Dermis blood vessel endothelial cell (primary cell): ENCODE data around the gene KRT28. TPM values are rescaled to one million over a fixed set of nuclear protein-coding genes. Genes with fewer than 3 reads are reported as not detected.
"Not testable (repeated sequence)": the region's sequence is repeated elsewhere in the genome, so short reads cannot be mapped to it uniquely, and the experiment has no call there.

ENCODE experiments used
- DNase-seq: peaks from one replicate; pipeline ENCODE4 v3.0.0; 2010
- total RNA-seq: library from RNA; depleted of rRNA; stranded (reverse); fragments of >200 nt; gene quantifications from 2 replicates; pipeline ENCODE4 v1.2.3, GENCODE V29; 2014

Gene KRT28
- total RNA-seq, 1 donor from 2014 or later = not detected

DNA sequence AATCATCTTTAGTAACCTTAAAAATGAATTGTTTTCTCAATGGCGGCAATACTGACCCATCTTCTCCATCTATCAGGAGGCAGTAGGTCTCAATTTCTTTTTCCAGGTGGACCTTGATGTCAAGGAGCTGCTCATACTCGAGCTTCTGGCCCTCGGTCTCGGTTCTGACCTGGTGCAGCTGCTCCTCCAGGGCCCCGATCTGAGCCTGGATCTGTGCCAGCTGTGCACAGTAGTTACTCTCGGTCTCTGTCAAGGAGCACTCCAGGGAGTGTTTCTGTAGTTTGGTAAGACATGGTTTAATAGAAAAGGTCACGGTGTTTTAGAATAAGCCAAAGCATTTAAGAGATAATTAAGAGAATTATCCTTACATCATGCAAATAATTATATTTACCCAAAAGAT is 22.3 kb downstream of the KRT28 start:
- no peak for DNase-seq

GRCh38 chr17:40775945-40776344 is 23.8 kb downstream of the KRT28 start:
- DNase-seq = no peak

GRCh38 chr17:40772101-40772500 is 27.7 kb downstream of the KRT28 start, which contains the start of gene KRT26:
Gene KRT26, minus strand, starts transcription at chr17:40772201. Its CDS starts 88 bp downstream, at chr17:40772113.
- DNase-seq = no peak

DNA sequence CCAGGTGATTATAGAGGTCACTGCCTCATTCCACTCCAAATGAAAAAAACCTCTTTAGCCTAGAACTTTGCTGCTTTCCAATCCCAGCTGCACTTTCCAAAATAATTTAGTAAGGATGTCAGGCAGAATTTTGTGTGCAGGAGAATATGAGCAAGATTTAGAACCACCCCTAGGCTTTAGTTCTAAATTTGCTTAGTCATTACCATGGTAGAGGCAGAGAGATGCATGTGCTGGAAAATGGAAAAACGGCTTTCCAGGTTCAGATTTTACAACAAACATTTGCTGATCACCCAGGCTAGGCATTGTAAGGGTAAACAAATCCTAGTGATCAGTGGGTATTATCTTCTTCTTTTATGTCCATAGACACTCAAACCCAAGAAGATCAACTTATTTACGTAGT is 34.1 kb downstream of the KRT28 start:
- DNase-seq = no peak

- DNase-seq = no peak
Measured at GRCh38 chr17:40763752-40764151, 36.0 kb downstream of the KRT28 start.

DNA sequence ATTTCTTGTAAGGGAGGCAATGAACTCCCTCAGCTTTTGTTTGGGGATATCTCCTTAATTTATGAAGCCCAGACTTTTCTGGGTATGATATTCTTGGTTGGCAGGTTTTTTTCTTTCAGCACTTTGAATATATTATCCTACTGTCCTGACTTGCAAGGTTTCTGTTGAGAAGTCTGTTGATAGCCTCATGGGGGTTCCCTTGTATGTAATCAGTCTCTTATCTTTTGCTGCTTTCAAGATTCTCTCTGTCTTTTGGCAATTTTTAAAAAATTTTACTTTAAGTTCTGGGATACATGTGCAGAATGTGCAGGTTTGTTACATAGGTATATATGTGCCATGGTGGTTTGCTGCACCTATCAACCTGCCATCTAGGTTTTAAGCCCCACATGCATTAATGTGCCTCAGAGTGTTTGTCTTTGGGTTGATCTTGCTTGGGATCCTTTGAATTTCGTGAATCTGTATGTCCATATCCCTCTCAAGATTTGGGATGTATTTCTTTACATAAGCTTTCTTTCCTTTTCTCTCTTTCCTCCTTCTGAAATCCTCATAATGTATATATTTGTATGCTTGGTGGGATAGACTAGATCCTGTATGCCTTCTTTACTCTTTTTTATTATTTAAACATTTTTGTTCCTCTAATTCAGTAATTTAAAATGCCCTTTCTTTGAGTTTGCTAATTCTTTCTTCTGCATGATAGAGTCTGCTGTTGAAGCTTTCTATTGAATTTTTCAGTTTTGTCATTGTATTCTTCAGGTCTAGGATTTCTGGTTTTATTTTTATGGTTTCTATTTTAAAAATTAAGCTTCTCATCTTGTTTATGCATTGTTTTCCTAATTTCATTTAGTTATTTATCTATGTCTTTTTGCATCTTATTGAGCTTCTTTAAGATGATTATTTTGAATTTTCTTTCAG is 39.4 kb downstream of the KRT28 start:
- DNase-seq = no peak

DNA sequence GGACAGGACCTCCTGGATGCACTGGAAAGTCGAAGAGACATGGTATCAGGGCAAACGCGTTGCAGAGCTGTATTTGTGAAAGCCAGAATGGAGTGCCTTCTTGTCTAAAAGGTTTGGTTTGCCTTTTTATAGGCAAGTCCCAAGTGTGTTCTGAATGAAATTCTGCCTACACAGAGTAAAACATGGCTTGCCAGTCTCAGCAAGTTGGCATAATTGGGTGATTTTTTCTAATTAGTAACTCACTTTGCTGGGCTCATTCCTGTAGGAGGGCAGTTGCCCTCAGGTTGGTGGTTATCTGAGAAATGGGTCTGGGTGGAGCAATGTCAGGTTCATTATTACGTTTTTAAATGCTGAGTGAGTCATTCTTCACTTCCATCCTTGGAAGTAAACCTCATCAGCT is 44.5 kb downstream of the KRT28 start, which contains the start of gene KRT25:
Gene KRT25 (minus strand): TSS at position 101 of the 400 bp plus-strand sequence. CDS start 60 bp downstream, at position 41.
- no peak for DNase-seq

DNA sequence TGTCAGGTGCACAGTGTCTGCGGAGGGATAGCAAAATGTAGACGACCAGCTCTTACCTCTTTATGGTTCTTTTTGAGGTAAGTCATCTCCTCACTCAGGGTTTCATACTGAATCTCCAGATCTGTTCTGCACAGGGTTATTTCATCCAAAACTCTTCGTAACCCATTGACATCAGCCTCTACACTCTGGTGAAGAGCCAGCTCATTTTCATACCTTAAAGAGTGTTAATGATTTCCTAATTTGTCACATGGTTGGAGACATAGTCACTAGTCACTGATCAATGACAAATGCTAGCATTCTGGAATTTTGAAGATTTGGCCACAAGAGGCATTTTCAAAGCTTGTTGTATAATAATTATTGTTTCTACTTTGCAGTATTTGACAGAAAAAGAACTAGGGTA is 46.0 kb downstream of the KRT28 start:
- no peak for DNase-seq

GRCh38 chr17:40751065-40751464 is 48.7 kb downstream of the KRT28 start:
- DNase-seq = no peak

DNA sequence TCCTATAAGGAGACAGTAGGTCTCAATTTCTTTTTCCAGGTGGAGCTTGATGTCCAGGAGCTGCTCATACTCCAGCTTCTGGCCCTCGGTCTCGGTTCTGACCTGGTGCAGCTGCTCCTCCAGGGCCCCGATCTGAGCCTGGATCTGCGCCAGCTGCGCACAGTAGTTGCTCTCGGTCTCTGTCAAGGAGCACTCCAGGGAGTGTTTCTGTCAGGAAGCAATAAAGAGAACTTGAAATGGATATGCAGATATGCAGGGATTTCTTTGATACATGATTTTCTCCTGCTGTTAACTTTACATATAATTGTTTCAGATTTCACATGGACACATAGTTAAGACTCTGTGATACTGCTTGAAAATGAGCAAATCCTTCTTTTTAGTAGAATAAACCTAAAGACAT is 49.4 kb downstream of the KRT28 start:
- no peak for DNase-seq

- DNase-seq = not testable (repeated sequence)
Measured at GRCh38 chr17:40748666-40749065, 51.1 kb downstream of the KRT28 start.

Other genes with a start within 250 kb of the KRT28 start
- gene CCR7, start 234.5 kb downstream of the KRT28 start, total RNA-seq = under 0.01 and 0.33 TPM in 2 replicates
- gene SMARCE1, start 152.1 kb downstream of the KRT28 start, total RNA-seq = 91.9 and 102 TPM in 2 replicates
- 0.34 and 0.79 TPM in 2 replicates for gene KRT222, start 134.8 kb downstream of the KRT28 start, total RNA-seq
- gene KRT24, start 96.2 kb downstream of the KRT28 start, total RNA-seq = not detected in 2 replicates
- not detected in 2 replicates for gene KRT25, start 44.6 kb downstream of the KRT28 start, total RNA-seq
- gene KRT26, start 27.8 kb downstream of the KRT28 start, total RNA-seq = not detected in 2 replicates
- gene KRT27, start 17.4 kb downstream of the KRT28 start, total RNA-seq = not detected in 2 replicates
- 4.9 and 5.3 TPM in 2 replicates for gene KRT10, start 22.7 kb upstream of the KRT28 start, total RNA-seq
- gene KRT12, start 67.3 kb upstream of the KRT28 start, total RNA-seq = not detected in 2 replicates
- not detected in 2 replicates for gene KRT20, start 85.3 kb upstream of the KRT28 start, total RNA-seq
- 0.47 and 1.9 TPM in 2 replicates for gene KRT23, start 137.7 kb upstream of the KRT28 start, total RNA-seq
- gene KRT39, start 167.0 kb upstream of the KRT28 start, total RNA-seq = not detected in 2 replicates
- gene KRT40, start 184.4 kb upstream of the KRT28 start, total RNA-seq = not detected in 2 replicates
- gene KRTAP3-3, start 194.2 kb upstream of the KRT28 start, total RNA-seq = not detected in 2 replicates
- not detected in 2 replicates for gene KRTAP3-2, start 199.9 kb upstream of the KRT28 start, total RNA-seq
- not detected in 2 replicates for gene KRTAP3-1, start 209.2 kb upstream of the KRT28 start, total RNA-seq
- not detected in 2 replicates for gene KRTAP1-5, start 227.2 kb upstream of the KRT28 start, total RNA-seq
- gene KRTAP1-4, start 230.2 kb upstream of the KRT28 start, total RNA-seq = not detected in 2 replicates
- not detected in 2 replicates for gene KRTAP1-3, start 234.9 kb upstream of the KRT28 start, total RNA-seq
- not detected in 2 replicates for gene KRTAP1-1, start 241.5 kb upstream of the KRT28 start, total RNA-seq
- gene KRTAP2-1, start 247.4 kb upstream of the KRT28 start, total RNA-seq = not detected in 2 replicates